ENCODE measurements around the gene ATP2B3. TPM values are rescaled to one million over a fixed set of nuclear protein-coding genes. Genes with fewer than 3 reads are reported as not detected.

ATP2B3 gene
- polyA plus RNA-seq, 4 donors = 0.30 to 0.36 TPM; not detected in 2

GRCh38 chrX:153525451-153525850, 8.0 kb downstream of the ATP2B3 start:
- H3K27me3 ChIP-seq (ENCODE audit: control insufficient read depth in 3 of 3, insufficient read depth in 3 of 3, low read length in 3 of 3) = peaks cover 2 to 10% (median 3%) of the 10 kb centered on the region in 3 donors
- H3K4me3 ChIP-seq (ENCODE audit: low read depth in 1 of 3, low read length in 3 of 3) = no peak overlapping the region
- FAIRE-seq (no peak), DNase-seq (no peak)
- H3K9me3 ChIP-seq (ENCODE audit: control insufficient read depth in 2 of 2, insufficient read depth in 1 of 2, low read depth in 1 of 2, low read length in 1 of 2) = no peaks in the 10 kb centered on the region
- H3K4me1 ChIP-seq (ENCODE audit: control insufficient read depth in 3 of 3, insufficient read depth in 2 of 3, low read depth in 1 of 3, low read length in 2 of 3) = no peaks in the 10 kb centered on the region
- H3K27ac ChIP-seq (ENCODE audit: low read depth in 1 of 3, low read length in 2 of 3) = no peak overlapping the region
- no peaks in the 10 kb centered on the region for H3K36me3 ChIP-seq (ENCODE audit: control insufficient read depth in 3 of 3, insufficient read depth in 2 of 3, low read depth in 1 of 3, low read length in 3 of 3)
- WGBS, 3 donors = 75 to 88% (median 80%) methylated on average over 4 to 6 of the region's 6 CpGs

- no peak for FAIRE-seq
- DNase-seq = no peak
- Histone ChIP-seq H3K9me3 (ENCODE audit: control insufficient read depth in 2 of 2, insufficient read depth in 1 of 2, low read depth in 1 of 2, low read length in 1 of 2) (no peaks in the 10 kb centered on the region), H3K27ac (ENCODE audit: low read depth in 1 of 3, low read length in 2 of 3) (no peak overlapping the region), H3K36me3 (ENCODE audit: control insufficient read depth in 3 of 3, insufficient read depth in 2 of 3, low read depth in 1 of 3, low read length in 3 of 3) (no peaks in the 10 kb centered on the region), H3K27me3 (ENCODE audit: control insufficient read depth in 3 of 3, insufficient read depth in 3 of 3, low read length in 3 of 3) (peaks cover 2 to 5% (median 3%) of the 10 kb centered on the region in 3 donors), H3K4me1 (ENCODE audit: control insufficient read depth in 3 of 3, insufficient read depth in 2 of 3, low read depth in 1 of 3, low read length in 2 of 3) (no peaks in the 10 kb centered on the region), H3K4me3 (ENCODE audit: low read depth in 1 of 3, low read length in 3 of 3) (no peak overlapping the region)
- WGBS, 3 donors = 51 to 75% (median 66%) methylated on average over 5 to 7 of the region's 7 CpGs
Observed at GRCh38 chrX:153526042-153526441, 8.6 kb downstream of the ATP2B3 start.

DNA sequence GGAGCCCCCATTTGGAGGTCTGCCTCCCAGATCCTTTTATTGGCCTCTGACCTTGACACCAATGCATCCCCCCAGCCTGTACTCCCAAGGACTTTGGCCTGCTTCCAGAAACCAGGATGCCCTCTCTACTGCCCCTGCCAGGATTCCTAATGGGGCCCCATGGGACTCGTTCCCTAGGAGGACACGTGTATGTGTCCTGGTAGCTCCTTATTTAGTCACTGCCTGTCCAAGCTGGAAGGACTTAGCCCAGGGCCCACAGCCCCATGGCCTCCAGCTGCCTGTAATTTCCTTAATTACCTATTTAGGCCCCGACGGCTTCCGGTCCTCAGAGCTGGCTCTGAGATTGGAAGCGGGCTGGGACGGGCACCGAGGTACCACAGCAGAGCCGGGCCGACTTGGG, 9.4 kb downstream of the ATP2B3 start:
- FAIRE-seq (no peak), DNase-seq (no peak)
- H3K27me3 ChIP-seq (ENCODE audit: control insufficient read depth in 3 of 3, insufficient read depth in 3 of 3, low read length in 3 of 3) = peaks cover under 1 to 2% (median 1%) of the 10 kb centered on the region in 3 donors
- H3K4me3 ChIP-seq (ENCODE audit: low read depth in 1 of 3, low read length in 3 of 3) = no peak overlapping the region
- H3K9me3 ChIP-seq (ENCODE audit: control insufficient read depth in 2 of 2, insufficient read depth in 1 of 2, low read depth in 1 of 2, low read length in 1 of 2) = no peaks in the 10 kb centered on the region
- no peaks in the 10 kb centered on the region for H3K36me3 ChIP-seq (ENCODE audit: control insufficient read depth in 3 of 3, insufficient read depth in 2 of 3, low read depth in 1 of 3, low read length in 3 of 3)
- H3K27ac ChIP-seq (ENCODE audit: low read depth in 1 of 3, low read length in 2 of 3) = no peak overlapping the region
- WGBS, 3 donors = 45 to 77% (median 58%) methylated on average over 9 to 10 of the region's 10 CpGs
- H3K4me1 ChIP-seq (ENCODE audit: control insufficient read depth in 3 of 3, insufficient read depth in 2 of 3, low read depth in 1 of 3, low read length in 2 of 3) = no peaks in the 10 kb centered on the region

DNA sequence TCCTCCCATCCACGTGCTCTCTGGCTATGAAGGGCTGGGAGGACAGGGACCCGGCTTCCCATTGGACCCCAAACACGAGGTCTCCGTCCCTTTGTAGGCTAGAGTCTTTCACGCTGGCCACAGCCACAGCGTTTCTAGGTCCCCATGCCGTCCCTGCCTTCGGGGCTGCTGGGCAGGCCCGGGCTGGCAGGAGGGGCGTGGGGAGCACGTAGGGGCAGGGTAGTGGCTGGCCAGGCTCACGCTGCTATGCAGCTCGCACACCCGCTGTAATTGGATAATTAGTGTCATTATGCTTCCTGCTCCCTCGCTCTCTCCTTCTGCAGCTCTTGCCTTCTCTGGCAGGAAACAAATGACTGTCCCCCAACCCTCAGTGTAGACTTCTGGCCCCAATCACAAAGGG, 9.8 kb downstream of the ATP2B3 start:
- 62 to 69% (median 69%) methylated on average over 13 to 15 of the region's 15 CpGs for WGBS, 3 donors
- no peak overlapping the region for H3K4me3 ChIP-seq (ENCODE audit: low read depth in 1 of 3, low read length in 3 of 3)
- H3K9me3 ChIP-seq (ENCODE audit: control insufficient read depth in 2 of 2, insufficient read depth in 1 of 2, low read depth in 1 of 2, low read length in 1 of 2) = no peaks in the 10 kb centered on the region
- no peaks in the 10 kb centered on the region for H3K4me1 ChIP-seq (ENCODE audit: control insufficient read depth in 3 of 3, insufficient read depth in 2 of 3, low read depth in 1 of 3, low read length in 2 of 3)
- H3K36me3 ChIP-seq (ENCODE audit: control insufficient read depth in 3 of 3, insufficient read depth in 2 of 3, low read depth in 1 of 3, low read length in 3 of 3) = no peaks in the 10 kb centered on the region
- DNase-seq (no peak), FAIRE-seq (no peak)
- H3K27ac ChIP-seq (ENCODE audit: low read depth in 1 of 3, low read length in 2 of 3) = no peak overlapping the region
- H3K27me3 ChIP-seq (ENCODE audit: control insufficient read depth in 3 of 3, insufficient read depth in 3 of 3, low read length in 3 of 3) = peaks cover 0 to 2% (median 0%) of the 10 kb centered on the region in 3 donors

DNA sequence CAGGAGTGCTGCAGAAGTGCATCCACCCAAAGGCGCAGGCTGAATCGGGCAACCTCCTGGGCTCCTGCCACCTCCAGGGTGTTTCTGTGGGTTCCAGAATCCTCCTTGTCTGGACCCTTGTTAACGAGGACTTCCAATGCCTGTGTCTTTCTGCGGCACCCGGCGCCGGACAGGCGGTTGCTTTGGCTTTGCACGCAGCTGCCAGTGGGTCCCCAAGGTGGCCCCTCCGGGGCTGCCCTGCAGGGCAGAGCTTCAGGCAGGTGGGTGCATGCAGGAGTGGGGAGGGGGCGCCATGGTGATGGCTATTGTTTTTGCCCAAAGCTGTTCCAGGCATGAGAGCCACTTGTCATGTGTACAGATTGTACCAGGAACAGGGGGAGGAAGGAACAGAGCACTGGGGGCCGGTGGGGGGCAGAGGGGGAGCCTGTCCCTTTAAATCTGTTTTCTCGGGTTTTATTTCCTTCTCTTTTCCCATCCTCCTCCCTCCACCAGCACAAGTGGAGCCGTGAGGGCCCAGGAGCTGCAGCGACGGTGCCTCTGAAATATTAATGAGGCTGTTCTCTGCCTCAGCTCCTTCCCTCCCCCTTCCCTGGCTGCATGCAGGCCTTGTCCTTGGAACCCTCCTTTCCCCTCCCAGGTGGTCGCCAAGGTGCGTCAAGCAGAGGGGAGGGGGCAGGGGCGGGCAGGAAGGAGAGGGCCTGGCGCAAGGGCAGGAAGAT, 13.1 kb downstream of the ATP2B3 start:
- 61 to 75% (median 66%) methylated on average over 14 to 20 of the region's 20 CpGs for WGBS, 3 donors
- no peaks in the 10 kb centered on the region for H3K4me1 ChIP-seq (ENCODE audit: control insufficient read depth in 3 of 3, insufficient read depth in 2 of 3, low read depth in 1 of 3, low read length in 2 of 3)
- FAIRE-seq = no peak
- peaks cover 0 to 2% (median 0%) of the 10 kb centered on the region in 3 donors for H3K27me3 ChIP-seq (ENCODE audit: control insufficient read depth in 3 of 3, insufficient read depth in 3 of 3, low read length in 3 of 3)
- no peak for DNase-seq
- no peak overlapping the region for H3K4me3 ChIP-seq (ENCODE audit: low read depth in 1 of 3, low read length in 3 of 3)
- H3K27ac ChIP-seq (ENCODE audit: low read depth in 1 of 3, low read length in 2 of 3) = no peak overlapping the region
- H3K9me3 ChIP-seq (ENCODE audit: control insufficient read depth in 2 of 2, insufficient read depth in 1 of 2, low read depth in 1 of 2, low read length in 1 of 2) = no peaks in the 10 kb centered on the region
- H3K36me3 ChIP-seq (ENCODE audit: control insufficient read depth in 3 of 3, insufficient read depth in 2 of 3, low read depth in 1 of 3, low read length in 3 of 3) = no peaks in the 10 kb centered on the region

GRCh38 chrX:153533091-153533490, 15.6 kb downstream of the ATP2B3 start:
- DNase-seq (no peak), FAIRE-seq (no peak)
- H3K4me1 ChIP-seq (ENCODE audit: control insufficient read depth in 3 of 3, insufficient read depth in 2 of 3, low read depth in 1 of 3, low read length in 2 of 3) = no peaks in the 10 kb centered on the region
- H3K4me3 ChIP-seq (ENCODE audit: low read depth in 1 of 3, low read length in 3 of 3) = no peak overlapping the region
- WGBS, 3 donors = 63 to 85% (median 81%) methylated on average over 15 of the region's 15 CpGs
- H3K9me3 ChIP-seq (ENCODE audit: control insufficient read depth in 2 of 2, insufficient read depth in 1 of 2, low read depth in 1 of 2, low read length in 1 of 2) = no peaks in the 10 kb centered on the region
- no peak overlapping the region for H3K27ac ChIP-seq (ENCODE audit: low read depth in 1 of 3, low read length in 2 of 3)
- no peaks in the 10 kb centered on the region for H3K36me3 ChIP-seq (ENCODE audit: control insufficient read depth in 3 of 3, insufficient read depth in 2 of 3, low read depth in 1 of 3, low read length in 3 of 3)
- peaks cover 0 to 6% (median 2%) of the 10 kb centered on the region in 3 donors for H3K27me3 ChIP-seq (ENCODE audit: control insufficient read depth in 3 of 3, insufficient read depth in 3 of 3, low read length in 3 of 3)

- Histone ChIP-seq H3K4me3 (ENCODE audit: low read depth in 1 of 3, low read length in 3 of 3) (no peak overlapping the region), H3K27me3 (ENCODE audit: control insufficient read depth in 3 of 3, insufficient read depth in 3 of 3, low read length in 3 of 3) (peaks cover 0 to 4% (median 4%) of the 10 kb centered on the region in 3 donors), H3K36me3 (ENCODE audit: control insufficient read depth in 3 of 3, insufficient read depth in 2 of 3, low read depth in 1 of 3, low read length in 3 of 3) (no peaks in the 10 kb centered on the region), H3K27ac (ENCODE audit: low read depth in 1 of 3, low read length in 2 of 3) (no peak overlapping the region), H3K4me1 (ENCODE audit: control insufficient read depth in 3 of 3, insufficient read depth in 2 of 3, low read depth in 1 of 3, low read length in 2 of 3) (no peaks in the 10 kb centered on the region), H3K9me3 (ENCODE audit: control insufficient read depth in 2 of 2, insufficient read depth in 1 of 2, low read depth in 1 of 2, low read length in 1 of 2) (no peaks in the 10 kb centered on the region)
- DNase-seq (no peak), FAIRE-seq (no peak)
- 66 to 83% (median 75%) methylated on average over 8 to 11 of the region's 11 CpGs for WGBS, 3 donors
Observed at GRCh38 chrX:153537080-153537479, 19.6 kb downstream of the ATP2B3 start.

- Histone ChIP-seq H3K4me1 (ENCODE audit: control insufficient read depth in 3 of 3, insufficient read depth in 2 of 3, low read depth in 1 of 3, low read length in 2 of 3) (no peaks in the 10 kb centered on the region), H3K4me3 (ENCODE audit: low read depth in 1 of 3, low read length in 3 of 3) (no peak overlapping the region), H3K9me3 (ENCODE audit: control insufficient read depth in 2 of 2, insufficient read depth in 1 of 2, low read depth in 1 of 2, low read length in 1 of 2) (no peaks in the 10 kb centered on the region), H3K36me3 (ENCODE audit: control insufficient read depth in 3 of 3, insufficient read depth in 2 of 3, low read depth in 1 of 3, low read length in 3 of 3) (no peaks in the 10 kb centered on the region), H3K27me3 (ENCODE audit: control insufficient read depth in 3 of 3, insufficient read depth in 3 of 3, low read length in 3 of 3) (peaks cover 0 to 4% (median 4%) of the 10 kb centered on the region in 3 donors), H3K27ac (ENCODE audit: low read depth in 1 of 3, low read length in 2 of 3) (no peak overlapping the region)
- 38 to 62% (median 58%) methylated on average over 17 to 26 of the region's 26 CpGs for WGBS, 3 donors
- FAIRE-seq (no peak), DNase-seq (no peak)
Observed at GRCh38 chrX:153537526-153538295, 20.3 kb downstream of the ATP2B3 start.

Measured in small intestine (tissue), 7 donors.